HG02885 (cell line): ENCODE measurements around the gene VPS37D.
"Not testable (repeated sequence)": the region's sequence is repeated elsewhere in the genome, so short reads cannot be mapped to it uniquely, and the experiment has no call there.

ENCODE experiments used
- ATAC-seq: cut with Tn5 transposase; IDR thresholded peaks from one replicate; pipeline ENCODE4 v1.9.1; 2021; ENCODE audit warnings: mild to moderate bottlenecking; ENCODE audit not compliant: unreplicated experiment, poor library complexity

Gene VPS37D

GRCh38 chr7:73676062-73676461, 8.4 kb downstream of the VPS37D start:
- not testable (repeated sequence) for ATAC-seq

DNA sequence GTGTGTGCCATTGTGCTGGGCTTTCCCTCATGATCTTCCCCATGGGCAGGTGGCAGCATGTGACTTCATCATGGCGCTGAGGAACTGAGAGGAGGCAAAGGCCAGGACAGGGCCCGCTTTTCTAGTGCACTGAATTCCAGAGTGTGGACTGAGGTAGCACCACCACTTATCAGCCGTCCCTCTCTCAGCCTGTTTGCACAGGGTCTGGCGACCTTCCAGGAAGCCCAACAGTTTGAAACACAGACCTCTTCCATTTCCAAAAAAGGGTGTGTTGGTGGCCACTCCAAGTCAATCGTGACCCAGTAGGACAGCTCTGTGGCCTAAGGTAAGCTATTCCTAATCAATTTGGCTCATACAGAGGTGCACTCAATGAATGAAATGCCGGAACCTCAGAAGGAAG, 11.2 kb downstream of the VPS37D start:
- no peak for ATAC-seq

DNA sequence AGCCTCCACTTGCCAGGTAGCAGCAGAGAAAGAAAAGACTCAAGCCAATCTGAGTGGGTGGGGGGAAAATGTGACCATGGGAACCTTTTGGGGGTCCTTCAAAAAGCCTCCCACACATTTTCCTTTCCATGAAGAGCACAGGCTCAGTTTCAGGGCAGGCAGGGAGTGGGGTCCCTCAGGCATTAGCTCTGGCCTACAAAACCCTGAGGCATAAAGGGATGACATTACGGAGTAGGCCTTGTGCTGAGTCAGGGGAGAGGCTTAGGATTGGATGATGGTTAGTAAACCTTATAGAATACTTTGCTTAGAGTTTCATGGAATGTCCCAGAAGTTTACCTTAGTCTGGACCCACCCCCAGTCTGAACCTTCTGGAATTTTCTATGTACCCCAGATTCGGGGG, 12.1 kb downstream of the VPS37D start:
- no peak for ATAC-seq

GRCh38 chr7:73680501-73680900, 12.9 kb downstream of the VPS37D start:
- ATAC-seq = no peak

DNA sequence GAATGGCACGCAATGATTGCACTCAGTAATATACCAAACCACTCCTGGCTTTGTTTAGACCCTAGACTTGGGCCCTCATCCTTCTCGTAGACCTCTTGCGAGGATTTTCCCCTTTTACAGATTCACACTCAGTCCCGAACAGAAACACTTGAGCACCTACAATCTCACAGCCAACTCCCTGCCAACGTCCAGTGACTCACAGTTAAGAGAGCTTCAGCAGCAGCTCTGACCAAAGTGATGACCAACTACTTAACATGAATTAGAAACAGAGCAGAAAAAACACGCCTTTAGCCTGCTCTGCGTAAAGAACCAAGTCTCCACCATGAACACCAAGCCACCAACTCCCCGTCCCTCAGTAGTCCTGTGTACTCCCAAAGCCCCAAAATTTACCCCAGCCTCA, 13.4 kb downstream of the VPS37D start:
- no peak for ATAC-seq

GRCh38 chr7:73682745-73683055, 15.1 kb downstream of the VPS37D start:
- ATAC-seq = peak; percentile 17

GRCh38 chr7:73683056-73683787, 15.6 kb downstream of the VPS37D start, which contains the start of the genes BUD23 and DNAJC30:
Gene BUD23, plus strand, starts transcription at chr7:73683597. Its CDS starts 29 bp downstream, at chr7:73683626.
Gene DNAJC30, minus strand, starts transcription at chr7:73683453. Its CDS starts 30 bp downstream, at chr7:73683423.
- peak; percentile 93 for ATAC-seq

DNA sequence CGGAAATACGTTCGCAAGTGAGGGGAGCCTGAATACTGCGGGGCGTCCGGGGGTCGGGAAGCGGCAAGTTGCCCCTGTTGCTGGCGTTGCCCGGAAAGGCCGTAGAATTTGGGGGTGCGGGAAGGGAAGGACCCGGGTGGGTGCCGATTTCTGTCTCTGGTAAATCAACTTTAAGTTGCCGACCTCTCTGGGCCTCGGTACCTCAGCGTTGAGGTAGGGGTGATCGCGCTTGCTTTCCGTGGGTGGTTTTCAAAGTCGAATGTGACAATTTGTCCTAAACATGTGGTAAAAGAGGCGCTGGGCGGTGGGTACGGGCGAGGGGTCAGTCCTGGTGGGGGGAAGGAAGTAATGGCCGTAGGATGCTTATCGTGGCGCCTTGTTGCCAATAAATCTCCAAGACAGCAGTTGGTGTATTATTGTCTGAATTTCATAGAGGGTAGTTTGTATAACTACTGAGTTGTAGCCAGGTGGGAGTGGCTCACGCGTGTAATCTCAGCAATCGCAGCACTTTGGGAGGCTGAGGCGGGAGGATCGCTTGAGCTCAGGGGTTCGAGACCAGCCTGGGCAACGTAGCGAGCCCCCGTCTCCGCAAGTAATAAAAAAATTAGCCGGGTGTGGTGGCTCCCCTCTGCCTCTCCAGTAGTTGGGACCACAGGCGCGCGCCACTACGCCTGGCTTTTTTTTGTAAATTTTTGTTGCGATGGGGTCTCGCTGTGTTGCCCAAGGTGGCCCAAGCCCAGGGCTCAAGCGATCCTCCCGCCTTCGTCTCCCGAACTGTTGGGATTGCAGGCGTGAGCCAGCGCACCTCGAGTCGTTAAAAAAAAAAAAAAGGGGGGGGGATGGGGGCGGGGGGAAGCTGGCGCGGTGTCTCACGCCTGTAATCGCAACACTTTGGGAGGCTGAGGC, 16.4 kb downstream of the VPS37D start:
- peak; percentile 15 for ATAC-seq

DNA sequence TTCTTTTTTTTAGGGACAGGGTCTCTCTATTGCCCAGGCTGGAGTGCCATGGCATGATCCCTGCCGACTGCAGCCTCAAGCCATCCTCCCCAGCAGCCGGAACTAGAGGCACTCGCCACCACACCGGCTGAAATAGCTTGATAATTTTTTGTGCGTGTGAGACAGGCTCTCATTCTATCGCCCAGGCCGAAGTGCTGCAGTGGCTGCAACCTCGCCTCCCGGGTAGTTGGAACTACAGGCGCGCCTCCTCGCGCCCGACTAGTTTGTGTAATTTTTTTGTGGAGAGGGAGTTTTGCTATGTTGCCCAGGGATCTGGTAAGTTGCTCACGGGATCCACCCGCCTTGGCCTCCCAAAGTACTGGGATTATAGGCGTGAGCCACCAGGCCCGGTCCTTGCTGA, 17.7 kb downstream of the VPS37D start:
- no peak for ATAC-seq

GRCh38 chr7:73688288-73688687, 20.7 kb downstream of the VPS37D start:
- no peak for ATAC-seq

- no peak for ATAC-seq
Measured at GRCh38 chr7:73690646-73691045, 23.0 kb downstream of the VPS37D start.

DNA sequence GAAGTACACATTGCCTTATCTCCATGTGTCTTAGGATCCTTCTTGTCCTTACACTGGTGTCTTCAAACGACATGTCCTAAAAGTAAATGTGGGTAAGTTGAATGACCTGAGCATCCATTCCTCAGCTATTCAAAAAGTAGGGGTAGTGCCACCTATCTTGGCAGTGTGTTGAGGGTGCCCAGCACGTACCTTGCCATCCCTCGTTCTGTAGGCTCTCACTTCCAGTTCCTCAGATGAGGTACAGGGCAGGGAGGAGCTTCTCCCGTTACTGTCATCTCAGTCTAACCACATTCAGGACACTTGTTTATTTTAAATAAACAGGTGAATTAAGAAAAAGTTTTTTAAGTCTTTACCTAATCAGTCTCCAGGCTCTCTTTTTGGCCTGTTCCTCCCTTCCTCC, 28.7 kb downstream of the VPS37D start:
- ATAC-seq = no peak

- no peak for ATAC-seq
Measured at GRCh38 chr7:73698410-73698809, 30.8 kb downstream of the VPS37D start.

- ATAC-seq = no peak
Measured at GRCh38 chr7:73699370-73700068, 31.9 kb downstream of the VPS37D start.

DNA sequence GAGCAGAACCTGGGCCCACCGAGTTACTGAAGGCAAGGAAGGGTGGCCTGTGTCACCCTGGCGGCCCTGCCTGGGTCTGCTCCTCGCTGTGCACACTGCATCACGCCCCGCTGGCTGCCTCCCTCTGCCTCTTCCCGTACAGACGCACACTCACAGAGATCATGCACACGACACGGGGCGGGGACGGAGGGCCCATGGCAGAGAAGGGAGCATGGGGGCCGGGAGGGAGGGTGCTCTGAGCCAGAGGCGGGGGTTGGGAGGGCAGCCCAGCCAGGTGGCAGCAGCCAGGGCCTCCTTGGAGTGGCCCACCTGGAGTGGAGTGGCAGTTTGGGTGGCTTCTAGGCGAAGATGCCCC, 32.4 kb downstream of the VPS37D start:
- no peak for ATAC-seq

DNA sequence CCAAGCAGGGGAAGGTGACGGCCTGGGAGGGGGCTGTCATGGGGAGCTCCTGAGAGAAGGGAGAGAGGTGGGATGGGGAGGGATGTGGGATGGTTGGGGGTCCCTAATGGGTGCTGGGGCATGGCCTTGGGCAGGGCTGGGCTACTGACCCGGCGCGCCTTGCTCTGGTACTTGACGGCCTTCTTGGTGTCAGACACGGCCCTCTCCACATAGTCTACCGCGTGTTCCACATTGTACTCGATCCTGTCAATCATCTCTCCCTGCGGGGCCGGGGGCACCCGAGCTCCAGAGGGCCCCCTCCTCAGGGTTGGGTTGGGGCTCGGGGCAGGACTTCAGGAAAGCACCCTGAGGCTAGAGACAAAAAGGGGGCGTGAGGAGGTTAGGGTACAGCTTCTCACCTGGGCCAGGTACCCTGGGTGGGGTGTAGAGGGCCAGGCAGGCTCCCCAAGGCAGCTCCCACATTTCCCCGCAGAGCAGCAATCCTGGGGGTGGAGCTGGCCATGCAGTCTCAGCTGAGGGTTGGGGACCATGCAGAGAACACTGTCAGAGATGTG, 33.0 kb downstream of the VPS37D start:
- no peak for ATAC-seq

GRCh38 chr7:73701357-73701995, 33.8 kb downstream of the VPS37D start:
- peak; percentile 44 for ATAC-seq

DNA sequence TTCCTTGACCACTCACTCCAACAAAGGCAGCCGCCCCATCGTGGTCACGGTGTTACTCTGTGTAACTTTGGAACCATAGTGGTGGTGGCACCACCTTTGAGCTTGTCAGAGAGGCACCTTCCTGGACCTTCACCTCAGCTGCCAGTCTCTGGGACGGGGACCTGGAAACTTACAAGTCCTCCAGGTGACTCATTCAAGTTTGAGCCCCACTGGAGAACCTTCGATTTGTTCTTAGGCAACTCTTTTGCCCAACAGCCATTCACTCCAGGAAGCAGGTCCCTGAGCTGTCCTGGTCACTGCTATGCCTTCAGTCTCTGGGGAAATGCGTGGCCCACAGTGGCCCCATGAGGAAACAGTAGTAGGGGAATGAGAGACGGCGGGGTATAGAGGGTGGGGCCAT, 34.6 kb downstream of the VPS37D start:
- ATAC-seq = no peak

DNA sequence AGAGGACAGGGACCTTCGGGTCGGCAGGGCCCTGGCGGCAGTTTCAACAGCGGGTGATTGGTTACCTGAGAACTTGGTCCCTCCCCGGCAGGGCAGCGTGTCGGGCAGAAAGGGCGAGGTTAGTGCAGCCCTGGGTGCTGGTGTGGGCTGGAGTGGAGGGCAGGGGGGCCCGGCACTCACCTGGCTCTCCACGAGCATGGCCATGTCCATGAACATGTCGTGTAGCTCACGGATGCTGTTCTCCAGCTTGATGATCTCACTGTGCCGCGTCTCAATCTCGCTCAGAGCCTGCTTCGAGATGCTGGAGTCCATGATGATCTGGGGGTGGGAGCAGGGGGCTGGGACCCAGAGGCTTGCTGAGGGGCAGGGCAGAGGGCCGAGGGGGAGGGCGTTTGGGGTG, 35.0 kb downstream of the VPS37D start:
- ATAC-seq = no peak

GRCh38 chr7:73703225-73703624, 35.6 kb downstream of the VPS37D start:
- no peak for ATAC-seq
